Endothelial cell of umbilical vein (primary cell): ENCODE results near the gene KRTAP12-3. TPM values are rescaled to one million over a fixed set of nuclear protein-coding genes. Genes with fewer than 3 reads are reported as not detected.

Source experiments
- BruUV-seq: library from RNA; stranded (reverse); fragments of 400-500 nt; replicated peaks from 2 replicates; lab custom pipeline; 2021; lab: Mats Ljungman, UMichigan
- CTCF ChIA-PET: fragments of 300-600, 350-600 bp; sonication (Branson Sonifier 250); formaldehyde crosslinking; loops from one replicate; lab custom pipeline; 2021; ENCODE audit warnings: antibody characterized with exemption, inconsistent platforms; lab: Charles Lee
- POLR2A ChIA-PET: fragments of 300-600, 350-600 bp; sonication (Branson Sonifier 250); formaldehyde crosslinking; loops from one replicate; lab custom pipeline; 2021; ENCODE audit warnings: antibody characterized with exemption, inconsistent platforms; lab: Charles Lee
- DNase-seq: peaks from one replicate; pipeline ENCODE4 v3.0.0-alpha.2; 2011; ENCODE audit warnings: low read depth, low spot score
- FAIRE-seq: peaks from 2 replicates; lab custom pipeline; 2011; peaks lifted over from hg19 to GRCh38; lab: Jason Lieb, UNC
- H2AFZ ChIP-seq: 2 replicates; pipeline ENCODE4 v1.6.0; 2012; ENCODE audit warnings: low read depth, low read length, control low read depth, inconsistent platforms
- H3K27ac ChIP-seq: 2 replicates; pipeline ENCODE4 v1.5.1; 2011; ENCODE audit warnings: low read depth, mild to moderate bottlenecking, control low read depth, low read length, moderate library complexity; ENCODE audit not compliant: insufficient read depth
- H3K27me3 ChIP-seq, 2 experiments: 2 replicates each; pipeline versions ENCODE4 v1.6.0 to v1.6.1; 2011; ENCODE audit warnings: low read length in 2 of 2, mixed read lengths in 1 of 2; ENCODE audit not compliant: control insufficient read depth in 2 of 2, insufficient read depth in 2 of 2
- H3K36me3 ChIP-seq, 2 experiments: 2 replicates in 1 of 2; 3 replicates in 1 of 2; pipeline ENCODE4 v1.5.1; 2011; ENCODE audit warnings: low read length in 2 of 2, mild to moderate bottlenecking in 1 of 2, moderate library complexity in 1 of 2; ENCODE audit not compliant: control insufficient read depth in 2 of 2, insufficient read depth in 2 of 2; ENCODE audit errors: extremely low read depth in 1 of 2
- H3K4me1 ChIP-seq: 3 replicates; pipeline ENCODE4 v1.5.1; 2011; ENCODE audit warnings: mild to moderate bottlenecking, low read length; ENCODE audit not compliant: control insufficient read depth, insufficient read depth; ENCODE audit errors: extremely low read depth
- H3K4me2 ChIP-seq: 2 replicates; pipeline ENCODE4 v1.6.1; 2011; ENCODE audit warnings: low read length, control low read depth, mixed read lengths; ENCODE audit not compliant: insufficient read depth
- H3K4me3 ChIP-seq, 3 experiments: fragments of 200-600 bp in 1 of 3; sonication (generic), shearing (Covaris generic) in 1 of 3; replicated peaks in 1 of 3; 2 replicates each; pipeline ENCODE4 v1.5.1; 2011 to 2016; ENCODE audit warnings: control low read depth in 3 of 3, low read length in 3 of 3, mild to moderate bottlenecking in 2 of 3, inconsistent platforms in 1 of 3, low read depth in 1 of 3, moderate library complexity in 1 of 3; ENCODE audit not compliant: insufficient read depth in 1 of 3
- H3K79me2 ChIP-seq: 2 replicates; pipeline ENCODE4 v1.6.0; 2012; ENCODE audit warnings: low read length, inconsistent platforms; ENCODE audit not compliant: control insufficient read depth, insufficient read depth
- H3K9ac ChIP-seq: replicated peaks from 2 replicates; pipeline ENCODE3; 2011; ENCODE audit warnings: low read length, control low read depth; ENCODE audit not compliant: insufficient read depth; ENCODE audit errors: extremely low read depth
- H3K9me1 ChIP-seq: replicated peaks from 3 replicates; pipeline ENCODE4 v1.6.0; 2011; ENCODE audit warnings: mild to moderate bottlenecking, low read length; ENCODE audit not compliant: control insufficient read depth, insufficient read depth; ENCODE audit errors: extremely low read depth
- H3K9me3 ChIP-seq: replicated peaks from 2 replicates; pipeline ENCODE4 v1.5.1; 2012; ENCODE audit warnings: low read length, inconsistent platforms; ENCODE audit not compliant: control insufficient read depth, insufficient read depth
- H4K20me1 ChIP-seq: replicated peaks from 2 replicates; pipeline ENCODE3; 2011; ENCODE audit warnings: mild to moderate bottlenecking, low read length; ENCODE audit not compliant: control insufficient read depth, insufficient read depth; ENCODE audit errors: extremely low read depth
- EZH2 ChIP-seq: IDR thresholded peaks from 2 replicates; pipeline ENCODE4 v1.6.1; 2012; ENCODE audit warnings: borderline replicate concordance, low read depth, mild to moderate bottlenecking, moderate library complexity, low read length, inconsistent platforms; ENCODE audit not compliant: severe bottlenecking
- FOS ChIP-seq: IDR thresholded peaks from 2 replicates; pipeline ENCODE4 v1.6.1; 2011; ENCODE audit warnings: mild to moderate bottlenecking, low read length, moderate library complexity, borderline replicate concordance; ENCODE audit not compliant: insufficient read depth
- GATA2 ChIP-seq: IDR thresholded peaks from 2 replicates; pipeline ENCODE4 v1.7.0; 2011; ENCODE audit warnings: low read depth, mild to moderate bottlenecking, moderate library complexity, mixed read lengths, low read length; ENCODE audit not compliant: insufficient read length, insufficient read depth
- JUN ChIP-seq: IDR thresholded peaks from 2 replicates; pipeline ENCODE4 v1.6.1; 2011; ENCODE audit warnings: borderline replicate concordance, low read depth; ENCODE audit not compliant: insufficient read length, insufficient read depth
- MYC ChIP-seq: IDR thresholded peaks from one replicate; pipeline ENCODE4 v1.6.1; 2011; ENCODE audit warnings: mild to moderate bottlenecking, low read depth, low read length
- POLR2A ChIP-seq: IDR thresholded peaks from 2 replicates; pipeline ENCODE4 v1.6.1; 2012; ENCODE audit warnings: low read depth, mild to moderate bottlenecking, control low read depth, low read length
- POLR2AphosphoS5 ChIP-seq: IDR thresholded peaks from 2 replicates; pipeline ENCODE4 v1.6.1; 2012; ENCODE audit warnings: low read depth, mild to moderate bottlenecking, control low read depth, low read length, moderate library complexity; ENCODE audit not compliant: insufficient read depth
- dilution Hi-C: fragments of 300-500 bp; cut with MboI; formaldehyde crosslinking; loops from one replicate; pipeline ENCODE4 v1.15.0; 2019; ENCODE audit warnings: low sequenced_read_pairs; ENCODE audit not compliant: extremely low pct_ligation_motif_present
- intact Hi-C: fragments of 100-400 bp; cut with micrococcal nuclease; formaldehyde crosslinking; loops from one replicate; pipeline ENCODE4 v1.10.0; 2022
- polyA plus RNA-seq, 4 experiments: library from polyadenylated mRNA; depleted of rRNA in 3 of 4; stranded (reverse) in 3 of 4; unstranded in 1 of 4; fragments of >200 nt; gene quantifications; 2 replicates each; pipeline versions ENCODE4 v1.2.1 to v1.2.3, GENCODE V29; 2011 to 2012; ENCODE audit warnings: missing spikeins in 1 of 4
- total RNA-seq: library from RNA; stranded (reverse); gene quantifications from 2 replicates; pipeline ENCODE4 v1.2.3, GENCODE V29; 2021
- TF ChIP-seq, protein P1 (sequence below), 2 donors: IDR thresholded peaks; 1 replicate in 1 of 2; 2 replicates in 1 of 2; pipeline ENCODE4 v1.5.1; 2011; ENCODE audit warnings: low read length in 2 of 2, mild to moderate bottlenecking in 2 of 2, moderate library complexity in 2 of 2, control low read depth in 1 of 2, inconsistent platforms in 1 of 2, low read depth in 1 of 2; ENCODE audit not compliant: insufficient read depth in 1 of 2; ENCODE audit errors: extremely low read depth in 1 of 2
- TF ChIP-seq, protein P2 (sequence below): IDR thresholded peaks from 2 replicates; pipeline ENCODE4 v1.6.1; 2011; ENCODE audit not compliant: insufficient read depth, insufficient read length

KRTAP12-3 gene
- total and polyA plus RNA-seq, 2 donors (not counting 3 experiments of a cell fraction or from before 2014, with no cell fraction given): not detected

GRCh38 chr21:44616591-44616926 is 41.2 kb upstream of the KRTAP12-3 start:
- H3K27me3 ChIP-seq: no peaks in the 10 kb centered on the region
- no peaks in the 10 kb centered on the region for H4K20me1 ChIP-seq
- H3K4me1 ChIP-seq: no peaks in the 10 kb centered on the region
- CTCF ChIA-PET: no interaction called here
- H3K4me2 ChIP-seq: no peak overlapping the region
- H2AFZ ChIP-seq: no peak overlapping the region
- no peaks in the 10 kb centered on the region for H3K79me2 ChIP-seq
- no peak for DNase-seq
- H3K36me3 ChIP-seq: no peaks in the 10 kb centered on the region
- POLR2A ChIA-PET: no interaction called here
- TF ChIP-seq, protein P1, sequence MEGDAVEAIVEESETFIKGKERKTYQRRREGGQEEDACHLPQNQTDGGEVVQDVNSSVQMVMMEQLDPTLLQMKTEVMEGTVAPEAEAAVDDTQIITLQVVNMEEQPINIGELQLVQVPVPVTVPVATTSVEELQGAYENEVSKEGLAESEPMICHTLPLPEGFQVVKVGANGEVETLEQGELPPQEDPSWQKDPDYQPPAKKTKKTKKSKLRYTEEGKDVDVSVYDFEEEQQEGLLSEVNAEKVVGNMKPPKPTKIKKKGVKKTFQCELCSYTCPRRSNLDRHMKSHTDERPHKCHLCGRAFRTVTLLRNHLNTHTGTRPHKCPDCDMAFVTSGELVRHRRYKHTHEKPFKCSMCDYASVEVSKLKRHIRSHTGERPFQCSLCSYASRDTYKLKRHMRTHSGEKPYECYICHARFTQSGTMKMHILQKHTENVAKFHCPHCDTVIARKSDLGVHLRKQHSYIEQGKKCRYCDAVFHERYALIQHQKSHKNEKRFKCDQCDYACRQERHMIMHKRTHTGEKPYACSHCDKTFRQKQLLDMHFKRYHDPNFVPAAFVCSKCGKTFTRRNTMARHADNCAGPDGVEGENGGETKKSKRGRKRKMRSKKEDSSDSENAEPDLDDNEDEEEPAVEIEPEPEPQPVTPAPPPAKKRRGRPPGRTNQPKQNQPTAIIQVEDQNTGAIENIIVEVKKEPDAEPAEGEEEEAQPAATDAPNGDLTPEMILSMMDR (IDR thresholded peaks at IDR 0.05; ENCODE audit: extremely low read depth in 1 of 2, insufficient read depth in 1 of 2, low read depth in 1 of 2, low read length in 2 of 2): no peak
- no peak for TF ChIP-seq MYC
- TF ChIP-seq POLR2A: no peak
- TF ChIP-seq JUN: no peak
- no peak for TF ChIP-seq GATA2
- TF ChIP-seq FOS: no peak
- TF ChIP-seq, protein P2, sequence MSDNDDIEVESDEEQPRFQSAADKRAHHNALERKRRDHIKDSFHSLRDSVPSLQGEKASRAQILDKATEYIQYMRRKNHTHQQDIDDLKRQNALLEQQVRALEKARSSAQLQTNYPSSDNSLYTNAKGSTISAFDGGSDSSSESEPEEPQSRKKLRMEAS: no peak
- no peak for TF ChIP-seq POLR2AphosphoS5
- TF ChIP-seq EZH2: no peak
- BruUV-seq: no TSS peak
- dilution Hi-C loops (no loop called here), intact Hi-C loops (no loop called here)
- FAIRE-seq: no peak
- no peak overlapping the region for H3K9ac ChIP-seq
- H3K27ac ChIP-seq: no peak overlapping the region
- no peak overlapping the region for H3K4me3 ChIP-seq
- H3K9me1 ChIP-seq: no peaks in the 10 kb centered on the region
- peaks cover 4% of the 10 kb centered on the region for H3K9me3 ChIP-seq
